ENCODE data around the gene PGM5.

PGM5 gene

GRCh38 chr9:68551191-68551590, 194.8 kb downstream of the PGM5 start:
- no peak for TF ChIP-seq CTCF (IDR thresholded peaks at IDR 0.05; ENCODE audit: borderline replicate concordance, insufficient read depth, low read depth, low read length)
- H3K4me3 ChIP-seq (ENCODE audit: low read depth, low read length): no peak overlapping the region

GRCh38 chr9:68552700-68553476, 196.5 kb downstream of the PGM5 start:
- H3K4me3 ChIP-seq (ENCODE audit: low read depth, low read length): no peak overlapping the region
- TF ChIP-seq CTCF (IDR thresholded peaks at IDR 0.05; ENCODE audit: borderline replicate concordance, insufficient read depth, low read depth, low read length): no peak

GRCh38 chr9:68555437-68556150, 199.2 kb downstream of the PGM5 start:
- no peak for TF ChIP-seq CTCF (IDR thresholded peaks at IDR 0.05; ENCODE audit: borderline replicate concordance, insufficient read depth, low read depth, low read length)
- no peak overlapping the region for H3K4me3 ChIP-seq (ENCODE audit: low read depth, low read length)

GRCh38 chr9:68558545-68558944, 202.1 kb downstream of the PGM5 start:
- TF ChIP-seq CTCF (IDR thresholded peaks at IDR 0.05; ENCODE audit: borderline replicate concordance, insufficient read depth, low read depth, low read length): no peak
- H3K4me3 ChIP-seq (ENCODE audit: low read depth, low read length): no peak overlapping the region

GRCh38 chr9:68560071-68560844, 203.8 kb downstream of the PGM5 start:
- no peak overlapping the region for H3K4me3 ChIP-seq (ENCODE audit: low read depth, low read length)
- peak; percentile 77 for TF ChIP-seq CTCF (IDR thresholded peaks at IDR 0.05; ENCODE audit: borderline replicate concordance, insufficient read depth, low read depth, low read length)

- TF ChIP-seq CTCF (IDR thresholded peaks at IDR 0.05; ENCODE audit: borderline replicate concordance, insufficient read depth, low read depth, low read length): no peak
- no peak overlapping the region for H3K4me3 ChIP-seq (ENCODE audit: low read depth, low read length)
These were observed 206.1 kb downstream of the PGM5 start for GRCh38 chr9:68562461-68562860.

Measured in GM12875 (cell line).